Globus pallidus (tissue), 1 donor: ENCODE data around the gene PRSS56.

ENCODE experiments used
- DNase-seq: peaks from one replicate; pipeline ENCODE4 v3.0.0-alpha.2; 2015; ENCODE audit warnings: low spot score

Gene PRSS56

DNA sequence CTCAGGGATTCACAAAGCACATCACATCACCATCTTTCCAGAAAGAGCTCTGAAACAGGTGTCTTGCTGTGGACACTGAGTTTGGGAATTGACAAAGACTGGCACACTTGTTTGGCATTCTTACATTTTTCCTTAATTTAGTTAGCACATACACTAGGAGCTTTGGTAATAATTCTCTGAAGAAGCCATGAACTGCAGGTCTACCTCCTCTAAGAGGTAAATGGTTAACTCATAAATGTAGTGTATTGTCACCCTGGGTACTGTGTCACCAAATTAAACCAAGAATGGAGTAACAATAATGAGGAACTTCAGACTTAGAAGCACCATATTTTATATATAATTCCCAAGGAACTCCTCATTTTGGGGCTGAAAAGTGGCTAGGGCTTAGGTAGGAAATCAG lies 52.9 kb downstream of the PRSS56 start:
- no peak for DNase-seq

DNA sequence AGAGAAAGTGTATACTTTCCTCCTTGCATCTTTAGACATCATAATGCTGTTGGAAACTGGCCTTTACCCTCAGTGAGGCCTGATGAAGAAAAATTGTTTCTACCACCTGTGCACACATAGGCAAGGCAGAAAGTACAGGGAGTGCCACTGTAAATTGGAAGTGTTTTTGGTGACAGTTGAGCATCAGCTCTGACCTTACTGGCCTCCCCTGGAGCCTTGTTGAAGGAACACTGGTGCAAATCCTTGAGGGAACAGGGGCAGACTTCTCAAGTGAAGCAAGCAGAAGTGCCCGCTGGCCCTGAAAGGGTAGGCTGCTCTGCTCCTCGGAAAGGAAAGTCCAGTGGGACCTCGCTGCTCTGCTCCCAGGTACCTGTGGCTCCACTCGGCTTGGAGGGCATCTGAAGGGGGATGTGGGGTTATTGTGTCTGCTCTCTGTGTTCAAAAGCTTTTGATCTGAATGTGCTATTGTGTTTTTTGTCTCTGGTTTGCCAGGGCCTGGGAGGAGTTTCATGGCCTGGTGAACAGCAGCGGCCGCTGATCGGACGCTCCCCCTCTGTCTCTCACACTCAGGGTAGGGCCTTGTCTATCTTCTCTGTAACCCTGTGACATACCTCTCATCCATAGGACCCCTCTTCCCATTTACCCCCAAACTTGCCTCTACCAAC lies 53.7 kb downstream of the PRSS56 start:
- DNase-seq: peak; percentile 66

DNA sequence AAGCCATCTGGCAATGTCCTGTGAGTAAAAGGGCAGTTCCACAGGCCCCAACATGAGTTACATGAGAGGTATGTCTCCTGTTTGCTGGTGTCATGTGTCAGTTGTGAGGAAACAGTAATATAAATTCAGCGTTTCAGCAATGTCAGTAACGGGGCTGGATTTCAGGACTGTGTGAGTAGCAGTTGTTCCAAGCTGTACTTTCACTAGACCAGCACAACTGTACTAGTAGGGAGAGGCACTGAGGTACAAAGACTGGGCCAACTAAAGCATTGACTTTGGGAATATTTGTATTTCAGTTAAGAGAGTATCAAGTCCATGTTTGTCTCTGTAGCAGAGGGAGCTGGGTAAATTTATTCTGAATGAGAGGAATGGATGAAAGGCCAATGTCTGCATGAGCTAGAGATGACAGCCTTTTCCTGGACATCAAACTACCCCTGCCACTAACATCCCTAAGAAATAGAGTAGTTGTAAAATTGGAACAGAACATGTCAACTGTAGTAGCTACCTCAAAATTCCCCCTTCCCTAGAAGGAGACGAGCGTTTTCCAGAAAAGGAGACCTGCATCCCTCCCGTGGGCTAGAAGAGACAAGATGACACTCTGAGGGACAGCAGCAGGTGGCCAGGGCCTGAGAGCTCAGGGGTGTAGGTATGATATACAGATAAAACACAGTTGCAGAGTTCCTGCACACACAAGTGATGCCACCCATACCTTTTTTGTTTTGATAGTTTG lies 54.7 kb downstream of the PRSS56 start:
- DNase-seq: no peak
